OCI-LY3 (cell line): ENCODE results near the gene ZNF385D.

Experiments
- CTCF ChIP-seq: fragments of 200-600, 300-600 bp; sonication (generic); IDR thresholded peaks from 2 replicates; pipeline ENCODE4 v1.5.1; 2014; ENCODE audit warnings: antibody characterized with exemption, low read length, low read depth
- EZH2phosphoT487 ChIP-seq: fragments of 200-600 bp; shearing (Covaris generic); IDR thresholded peaks from 2 replicates; pipeline ENCODE4 v1.6.1; 2018; ENCODE audit warnings: antibody characterized with exemption, mixed run types, low read depth

GRCh38 chr3:21747966-21748555 is 2.9 kb downstream of the ZNF385D start:
- no peak for TF ChIP-seq CTCF
- no peak for TF ChIP-seq EZH2phosphoT487
